Activated CD4-positive, alpha-beta memory T cell treated with anti-CD3 and anti-CD28 coated beads, Interleukin-2, amount 10 ng/mL, durations not matched to agents 7 days and 5 days (primary cell): ENCODE results near the gene DUT. TPM values are rescaled to one million over a fixed set of nuclear protein-coding genes. Genes with fewer than 3 reads are reported as not detected.
A peak's percentile ranks its signal among the peaks of the same experiment; 100 is the strongest.
"Not testable (repeated sequence)": the region's sequence is repeated elsewhere in the genome, so short reads cannot be mapped to it uniquely, and the experiment has no call there.

Experiments used
- CTCF ChIA-PET: fragments of 350-600 bp; sonication (Branson Sonifier 250); formaldehyde crosslinking; loops from one replicate; lab custom pipeline; 2021; ENCODE audit warnings: antibody characterized with exemption, inconsistent platforms; lab: Charles Lee
- POLR2A ChIA-PET: fragments of 350-600 bp; sonication (Branson Sonifier 250); formaldehyde crosslinking; loops from one replicate; lab custom pipeline; 2021; ENCODE audit warnings: antibody characterized with exemption; lab: Charles Lee
- DNase-seq: peaks from one replicate; pipeline ENCODE4 v3.0.0-alpha.2; 2020
- H3K27ac Mint-ChIP-seq: one replicate; pipeline ENCODE4 v1.8.0; 2021; ENCODE audit warnings: mild to moderate bottlenecking, mixed read lengths
- H3K27me3 Mint-ChIP-seq: one replicate; pipeline ENCODE4 v1.8.0; 2021; ENCODE audit warnings: mixed read lengths
- H3K36me3 Mint-ChIP-seq: one replicate; pipeline ENCODE4 v1.8.0; 2021; ENCODE audit warnings: low read depth, mixed read lengths
- H3K4me1 Mint-ChIP-seq: one replicate; pipeline ENCODE4 v1.8.0; 2021; ENCODE audit warnings: mixed read lengths
- H3K4me3 Mint-ChIP-seq: one replicate; pipeline ENCODE4 v1.8.0; 2021; ENCODE audit warnings: mild to moderate bottlenecking, mixed read lengths
- H3K9me3 Mint-ChIP-seq: one replicate; pipeline ENCODE4 v1.8.0; 2021; ENCODE audit warnings: mixed read lengths
- total RNA-seq, 2 experiments: library from RNA; stranded (reverse); gene quantifications; one replicate each; pipeline ENCODE4 v1.2.3, GENCODE V29; 2021

The DUT gene
- total RNA-seq, 2 experiments from 2014 or later, result 267 to 282 TPM

- Mint-ChIP-seq H3K36me3 (no peaks in the 10 kb centered on the region), H3K4me1 (no peaks in the 10 kb centered on the region), H3K9me3 (no peaks in the 10 kb centered on the region), H3K27ac (no peak overlapping the region), H3K27me3 (peaks cover 9% of the 10 kb centered on the region), H3K4me3 (no peak overlapping the region)
- POLR2A ChIA-PET, result interaction anchor here (0.7 kb wide), 1 partner anchor 226 kb away, joined by 3 read pairs; no protein-coding TSS in a partner anchor
- CTCF ChIA-PET, result interaction anchor here (1.8 kb wide), 1 partner anchor 29 kb away, joined by 4 read pairs; no protein-coding TSS in a partner anchor
- no peak for DNase-seq
Measured at GRCh38 chr15:48307586-48307985, 23.6 kb upstream of the DUT start.

GRCh38 chr15:48309740-48310139 lies 21.5 kb upstream of the DUT start:
- Mint-ChIP-seq H3K27ac (no peak overlapping the region), H3K36me3 (no peaks in the 10 kb centered on the region), H3K4me3 (no peak overlapping the region), H3K27me3 (peaks cover 12% of the 10 kb centered on the region), H3K9me3 (no peaks in the 10 kb centered on the region), H3K4me1 (no peaks in the 10 kb centered on the region)
- ChIA-PET POLR2A (no interaction called here), CTCF (interaction anchor here (1.0 to 1.6 kb wide), 2 partner anchors 24 to 25 kb away, joined by 3 to 4 read pairs; no protein-coding TSS in a partner anchor)
- DNase-seq, result no peak

GRCh38 chr15:48313216-48313615 lies 18.0 kb upstream of the DUT start:
- POLR2A ChIA-PET, result no interaction called here
- no peak for DNase-seq
- peaks cover 3% of the 10 kb centered on the region for H3K4me1 Mint-ChIP-seq
- no peak overlapping the region for H3K4me3 Mint-ChIP-seq
- H3K27ac Mint-ChIP-seq, result no peak overlapping the region
- H3K9me3 Mint-ChIP-seq, result no peaks in the 10 kb centered on the region
- H3K27me3 Mint-ChIP-seq, result peaks cover 7% of the 10 kb centered on the region
- CTCF ChIA-PET, result no interaction called here
- H3K36me3 Mint-ChIP-seq, result no peaks in the 10 kb centered on the region

- H3K27me3 Mint-ChIP-seq, result peaks cover 3% of the 10 kb centered on the region
- DNase-seq, result no peak
- H3K4me3 Mint-ChIP-seq, result no peak overlapping the region
- H3K4me1 Mint-ChIP-seq, result peaks cover 3% of the 10 kb centered on the region
- H3K9me3 Mint-ChIP-seq, result no peaks in the 10 kb centered on the region
- no peak overlapping the region for H3K27ac Mint-ChIP-seq
- CTCF ChIA-PET, result no interaction called here
- H3K36me3 Mint-ChIP-seq, result no peaks in the 10 kb centered on the region
- POLR2A ChIA-PET, result no interaction called here
Measured at GRCh38 chr15:48315041-48315440, 16.2 kb upstream of the DUT start.

- Mint-ChIP-seq H3K36me3 (no peaks in the 10 kb centered on the region), H3K4me3 (no peak overlapping the region), H3K27ac (no peak overlapping the region), H3K9me3 (no peaks in the 10 kb centered on the region), H3K27me3 (peaks cover 3% of the 10 kb centered on the region), H3K4me1 (peaks cover 3% of the 10 kb centered on the region)
- POLR2A ChIA-PET, result no interaction called here
- CTCF ChIA-PET, result no interaction called here
- no peak for DNase-seq
Measured at GRCh38 chr15:48317221-48317620, 14.0 kb upstream of the DUT start.

- Mint-ChIP-seq H3K4me3 (no peak overlapping the region), H3K36me3 (no peaks in the 10 kb centered on the region), H3K9me3 (no peaks in the 10 kb centered on the region), H3K27me3 (peaks cover 1% of the 10 kb centered on the region), H3K4me1 (peaks cover 3% of the 10 kb centered on the region), H3K27ac (no peak overlapping the region)
- ChIA-PET POLR2A (no interaction called here), CTCF (no interaction called here)
- no peak for DNase-seq
Measured at GRCh38 chr15:48318131-48318530, 13.1 kb upstream of the DUT start.

- no peak overlapping the region for H3K4me3 Mint-ChIP-seq
- H3K4me1 Mint-ChIP-seq, result peaks cover 3% of the 10 kb centered on the region
- ChIA-PET POLR2A (interaction anchor here (2.1 kb wide), 1 partner anchor 9 kb away, joined by 6 read pairs; the partner anchor contains the start of gene DUT), CTCF (no interaction called here)
- H3K27ac Mint-ChIP-seq, result no peak overlapping the region
- no peak for DNase-seq
- H3K36me3 Mint-ChIP-seq, result peaks cover 3% of the 10 kb centered on the region
- H3K9me3 Mint-ChIP-seq, result no peaks in the 10 kb centered on the region
- no peaks in the 10 kb centered on the region for H3K27me3 Mint-ChIP-seq
Measured at GRCh38 chr15:48323294-48323693, 7.9 kb upstream of the DUT start.

GRCh38 chr15:48324949-48325348 lies 6.3 kb upstream of the DUT start:
- DNase-seq, result no peak
- H3K27me3 Mint-ChIP-seq, result no peaks in the 10 kb centered on the region
- no peak overlapping the region for H3K4me3 Mint-ChIP-seq
- peaks cover 8% of the 10 kb centered on the region for H3K4me1 Mint-ChIP-seq
- no peak overlapping the region for H3K27ac Mint-ChIP-seq
- CTCF ChIA-PET, result no interaction called here
- POLR2A ChIA-PET, result no interaction called here
- peaks cover 3% of the 10 kb centered on the region for H3K36me3 Mint-ChIP-seq
- H3K9me3 Mint-ChIP-seq, result no peaks in the 10 kb centered on the region

- Mint-ChIP-seq H3K36me3 (peaks cover 3% of the 10 kb centered on the region), H3K9me3 (no peaks in the 10 kb centered on the region), H3K4me3 (no peak overlapping the region), H3K27me3 (no peaks in the 10 kb centered on the region), H3K27ac (no peak overlapping the region), H3K4me1 (peaks cover 13% of the 10 kb centered on the region)
- POLR2A ChIA-PET, result no interaction called here
- CTCF ChIA-PET, result interaction anchor here (0.6 kb wide), 1 partner anchor 39 kb away, joined by 3 read pairs; no protein-coding TSS in a partner anchor
- DNase-seq, result no peak
Measured at GRCh38 chr15:48325400-48325799, 5.8 kb upstream of the DUT start.

GRCh38 chr15:48326180-48326579 lies 5.0 kb upstream of the DUT start:
- DNase-seq, POLR2A ChIA-PET, H3K27ac Mint-ChIP-seq, H3K4me3 Mint-ChIP-seq, H3K36me3 Mint-ChIP-seq, H3K9me3 Mint-ChIP-seq, H3K27me3 Mint-ChIP-seq: not testable (repeated sequence)
- CTCF ChIA-PET, result interaction anchor here (0.7 kb wide), 1 partner anchor 73 kb away, joined by 4 read pairs; no protein-coding TSS in a partner anchor
- peaks cover 14% of the 10 kb centered on the region for H3K4me1 Mint-ChIP-seq

- H3K27me3 Mint-ChIP-seq, result no peaks in the 10 kb centered on the region
- peaks cover 38% of the 10 kb centered on the region for H3K4me1 Mint-ChIP-seq
- H3K27ac Mint-ChIP-seq, result peak overlapping the region; percentile 96
- CTCF ChIA-PET, result interaction anchor here (0.7 to 0.8 kb wide), 2 partner anchors 26 to 45 kb away, joined by 3 to 4 read pairs; no protein-coding TSS in a partner anchor
- peak overlapping the region; percentile 92 for H3K4me3 Mint-ChIP-seq
- POLR2A ChIA-PET, result interaction anchor here (0.9 to 4.3 kb wide), 4 partner anchors 11 to 548 kb away, joined by 3 to 34 read pairs (median 12); partner anchors contain the start of genes CEP152, EID1 and MYEF2
- H3K9me3 Mint-ChIP-seq, result no peaks in the 10 kb centered on the region
- peaks cover 20% of the 10 kb centered on the region for H3K36me3 Mint-ChIP-seq
- DNase-seq, result no peak
Measured at GRCh38 chr15:48330105-48330785, 984 bp upstream of the DUT start.

- peaks cover 52% of the 10 kb centered on the region for H3K4me1 Mint-ChIP-seq
- peak; percentile 76 for DNase-seq
- POLR2A ChIA-PET, result interaction anchor here (0.6 to 4.3 kb wide), 13 partner anchors 9 to 1953 kb away, joined by 3 to 34 read pairs (median 5); partner anchors contain the start of genes CEP152, EID1, GALK2 and MYEF2
Measured at GRCh38 chr15:48331796-48332641, 790 bp downstream of the DUT start.

More at GRCh38 chr15:48331796-48332641, 790 bp downstream of the DUT start:
- Mint-ChIP-seq H3K27ac (peak overlapping the region; percentile 96), H3K36me3 (peaks cover 34% of the 10 kb centered on the region), H3K9me3 (no peaks in the 10 kb centered on the region), H3K27me3 (no peaks in the 10 kb centered on the region), H3K4me3 (peak overlapping the region; percentile 92)
- CTCF ChIA-PET, result interaction anchor here (1.4 to 6.0 kb wide), 2 partner anchors 9 to 20 kb away, joined by 3 to 35 read pairs; no protein-coding TSS in a partner anchor
